LNCaP clone FGC (cell line): ENCODE measurements around the gene IGSF1.

Experiments
- DNase-seq: peaks from one replicate; pipeline ENCODE4 v3.0.0-alpha.2; 2011; ENCODE audit warnings: low read depth
- H3K4me3 ChIP-seq: 2 replicates; pipeline ENCODE4 v1.5.1; 2011; ENCODE audit warnings: mild to moderate bottlenecking, low read depth, low read length, control low read depth
- CTCF ChIP-seq: IDR thresholded peaks from 2 replicates; pipeline ENCODE4 v1.5.1; 2012; ENCODE audit warnings: mild to moderate bottlenecking; ENCODE audit not compliant: control insufficient read depth, insufficient read depth; ENCODE audit errors: extremely low read depth

IGSF1 gene

GRCh38 chrX:131271826-131272225 lies 17.3 kb downstream of the IGSF1 start:
- no peak for TF ChIP-seq CTCF
- DNase-seq: no peak
- H3K4me3 ChIP-seq: no peak overlapping the region

GRCh38 chrX:131271274-131271673 lies 17.8 kb downstream of the IGSF1 start:
- no peak overlapping the region for H3K4me3 ChIP-seq
- DNase-seq: no peak
- no peak for TF ChIP-seq CTCF

GRCh38 chrX:131270080-131270479 lies 19.0 kb downstream of the IGSF1 start:
- TF ChIP-seq CTCF: no peak
- no peak for DNase-seq
- H3K4me3 ChIP-seq: no peak overlapping the region

GRCh38 chrX:131264665-131265064 lies 24.4 kb downstream of the IGSF1 start:
- H3K4me3 ChIP-seq: no peak overlapping the region
- no peak for DNase-seq
- TF ChIP-seq CTCF: no peak

GRCh38 chrX:131264053-131264452 lies 25.1 kb downstream of the IGSF1 start:
- no peak for DNase-seq
- H3K4me3 ChIP-seq: no peak overlapping the region
- TF ChIP-seq CTCF: no peak

GRCh38 chrX:131262738-131263679 lies 26.1 kb downstream of the IGSF1 start:
- DNase-seq: peak; percentile 13
- peak; percentile 58 for TF ChIP-seq CTCF

More at GRCh38 chrX:131262738-131263679, 26.1 kb downstream of the IGSF1 start:
- H3K4me3 ChIP-seq: no peak overlapping the region
